ENCODE measurements around the gene ST6GAL1.
A peak's percentile ranks its signal among the peaks of the same experiment; 100 is the strongest.
"Not testable (repeated sequence)": the region's sequence is repeated elsewhere in the genome, so short reads cannot be mapped to it uniquely, and the experiment has no call there.

The ST6GAL1 gene

GRCh38 chr3:186946756-186947375 lies 16.5 kb downstream of the ST6GAL1 start:
- peaks cover 4% of the 10 kb centered on the region for H3K9me3 Mint-ChIP-seq
- H3K36me3 Mint-ChIP-seq (ENCODE audit: low read depth): peaks cover 64% of the 10 kb centered on the region
- peaks cover 41% of the 10 kb centered on the region for H3K4me1 Mint-ChIP-seq (ENCODE audit: low read depth)

GRCh38 chr3:186949281-186949982 lies 19.1 kb downstream of the ST6GAL1 start:
- Mint-ChIP-seq H3K4me3 (no peak overlapping the region), H3K27me3 (no peaks in the 10 kb centered on the region), H3K4me1 (ENCODE audit: low read depth) (peaks cover 65% of the 10 kb centered on the region), H3K36me3 (ENCODE audit: low read depth) (peaks cover 68% of the 10 kb centered on the region), H3K9me3 (peaks cover 8% of the 10 kb centered on the region), H3K27ac (peak overlapping the region; percentile 74)

More at GRCh38 chr3:186946756-186947375, 16.5 kb downstream of the ST6GAL1 start:
- no peak overlapping the region for H3K4me3 Mint-ChIP-seq
- no peak overlapping the region for H3K27ac Mint-ChIP-seq
- H3K27me3 Mint-ChIP-seq: no peaks in the 10 kb centered on the region

GRCh38 chr3:186950402-186951093 lies 20.2 kb downstream of the ST6GAL1 start:
- Mint-ChIP-seq H3K4me3 (no peak overlapping the region), H3K4me1 (ENCODE audit: low read depth) (peaks cover 76% of the 10 kb centered on the region), H3K27ac (no peak overlapping the region), H3K36me3 (ENCODE audit: low read depth) (peaks cover 65% of the 10 kb centered on the region), H3K9me3 (peaks cover 8% of the 10 kb centered on the region), H3K27me3 (no peaks in the 10 kb centered on the region)

- Mint-ChIP-seq H3K9me3 (peaks cover 8% of the 10 kb centered on the region), H3K27me3 (no peaks in the 10 kb centered on the region), H3K4me3 (peak overlapping the region; percentile 35), H3K36me3 (ENCODE audit: low read depth) (peaks cover 62% of the 10 kb centered on the region), H3K4me1 (ENCODE audit: low read depth) (peaks cover 83% of the 10 kb centered on the region), H3K27ac (peak overlapping the region; percentile 87)
Measured at GRCh38 chr3:186951640-186952552, 21.6 kb downstream of the ST6GAL1 start.

GRCh38 chr3:186953011-186953487 lies 22.7 kb downstream of the ST6GAL1 start:
- Mint-ChIP-seq H3K4me1 (ENCODE audit: low read depth) (peaks cover 89% of the 10 kb centered on the region), H3K4me3 (peak overlapping the region; percentile 53), H3K36me3 (ENCODE audit: low read depth) (peaks cover 60% of the 10 kb centered on the region), H3K9me3 (peaks cover 8% of the 10 kb centered on the region), H3K27me3 (no peaks in the 10 kb centered on the region), H3K27ac (peak overlapping the region; percentile 87)

GRCh38 chr3:186953992-186954699 lies 23.8 kb downstream of the ST6GAL1 start:
- H3K4me3 Mint-ChIP-seq, H3K9me3 Mint-ChIP-seq, H3K27me3 Mint-ChIP-seq: not testable (repeated sequence)
- H3K27ac Mint-ChIP-seq: peak overlapping the region; percentile 78
- peaks cover 85% of the 10 kb centered on the region for H3K4me1 Mint-ChIP-seq (ENCODE audit: low read depth)
- peaks cover 56% of the 10 kb centered on the region for H3K36me3 Mint-ChIP-seq (ENCODE audit: low read depth)

GRCh38 chr3:186955898-186956696 lies 25.8 kb downstream of the ST6GAL1 start:
- Mint-ChIP-seq H3K4me3 (no peak overlapping the region), H3K27ac (peak overlapping the region; percentile 18), H3K27me3 (no peaks in the 10 kb centered on the region), H3K9me3 (peaks cover 8% of the 10 kb centered on the region), H3K36me3 (ENCODE audit: low read depth) (peaks cover 49% of the 10 kb centered on the region), H3K4me1 (ENCODE audit: low read depth) (peaks cover 82% of the 10 kb centered on the region)

- Mint-ChIP-seq H3K4me3 (no peak overlapping the region), H3K4me1 (ENCODE audit: low read depth) (peaks cover 68% of the 10 kb centered on the region)
Measured at GRCh38 chr3:186959029-186959624, 28.8 kb downstream of the ST6GAL1 start.

GRCh38 chr3:186960347-186960746 lies 30.0 kb downstream of the ST6GAL1 start:
- Mint-ChIP-seq H3K36me3 (ENCODE audit: low read depth) (peaks cover 26% of the 10 kb centered on the region), H3K27ac (peak overlapping the region; percentile 13), H3K27me3 (no peaks in the 10 kb centered on the region), H3K9me3 (no peaks in the 10 kb centered on the region), H3K4me1 (ENCODE audit: low read depth) (peaks cover 68% of the 10 kb centered on the region), H3K4me3 (no peak overlapping the region)

More at GRCh38 chr3:186959029-186959624, 28.8 kb downstream of the ST6GAL1 start:
- Mint-ChIP-seq H3K27me3 (no peaks in the 10 kb centered on the region), H3K36me3 (ENCODE audit: low read depth) (peaks cover 32% of the 10 kb centered on the region), H3K9me3 (no peaks in the 10 kb centered on the region), H3K27ac (no peak overlapping the region)

GRCh38 chr3:186962445-186962844 lies 32.1 kb downstream of the ST6GAL1 start:
- peak overlapping the region; percentile 15 for H3K27ac Mint-ChIP-seq
- peaks cover 54% of the 10 kb centered on the region for H3K4me1 Mint-ChIP-seq (ENCODE audit: low read depth)
- H3K27me3 Mint-ChIP-seq: no peaks in the 10 kb centered on the region
- no peak overlapping the region for H3K4me3 Mint-ChIP-seq
- peaks cover 30% of the 10 kb centered on the region for H3K36me3 Mint-ChIP-seq (ENCODE audit: low read depth)
- H3K9me3 Mint-ChIP-seq: no peaks in the 10 kb centered on the region

- Mint-ChIP-seq H3K27ac (no peak overlapping the region), H3K36me3 (ENCODE audit: low read depth) (peaks cover 42% of the 10 kb centered on the region), H3K4me1 (ENCODE audit: low read depth) (peaks cover 60% of the 10 kb centered on the region), H3K27me3 (no peaks in the 10 kb centered on the region), H3K4me3 (no peak overlapping the region), H3K9me3 (no peaks in the 10 kb centered on the region)
Measured at GRCh38 chr3:186963636-186964035, 33.3 kb downstream of the ST6GAL1 start.

GRCh38 chr3:186964071-186964470 lies 33.7 kb downstream of the ST6GAL1 start:
- Mint-ChIP-seq H3K27ac (no peak overlapping the region), H3K4me3 (no peak overlapping the region), H3K4me1 (ENCODE audit: low read depth) (peaks cover 59% of the 10 kb centered on the region), H3K36me3 (ENCODE audit: low read depth) (peaks cover 45% of the 10 kb centered on the region), H3K27me3 (no peaks in the 10 kb centered on the region), H3K9me3 (no peaks in the 10 kb centered on the region)

- H3K27me3 Mint-ChIP-seq: no peaks in the 10 kb centered on the region
- H3K4me3 Mint-ChIP-seq: no peak overlapping the region
- peaks cover 49% of the 10 kb centered on the region for H3K36me3 Mint-ChIP-seq (ENCODE audit: low read depth)
- H3K4me1 Mint-ChIP-seq (ENCODE audit: low read depth): peaks cover 58% of the 10 kb centered on the region
- H3K27ac Mint-ChIP-seq: peak overlapping the region; percentile 36
- no peaks in the 10 kb centered on the region for H3K9me3 Mint-ChIP-seq
Measured at GRCh38 chr3:186964616-186965015, 34.3 kb downstream of the ST6GAL1 start.
